GM21360 (cell line): ENCODE results near the gene NMT1.
"Not testable (repeated sequence)": the region's sequence is repeated elsewhere in the genome, so short reads cannot be mapped to it uniquely, and the experiment has no call there.

ENCODE experiments used
- ATAC-seq: cut with Tn5 transposase; IDR thresholded peaks from one replicate; pipeline ENCODE4 v1.9.1; 2021; ENCODE audit warnings: mild to moderate bottlenecking, moderate library complexity; ENCODE audit not compliant: unreplicated experiment

NMT1 gene

DNA sequence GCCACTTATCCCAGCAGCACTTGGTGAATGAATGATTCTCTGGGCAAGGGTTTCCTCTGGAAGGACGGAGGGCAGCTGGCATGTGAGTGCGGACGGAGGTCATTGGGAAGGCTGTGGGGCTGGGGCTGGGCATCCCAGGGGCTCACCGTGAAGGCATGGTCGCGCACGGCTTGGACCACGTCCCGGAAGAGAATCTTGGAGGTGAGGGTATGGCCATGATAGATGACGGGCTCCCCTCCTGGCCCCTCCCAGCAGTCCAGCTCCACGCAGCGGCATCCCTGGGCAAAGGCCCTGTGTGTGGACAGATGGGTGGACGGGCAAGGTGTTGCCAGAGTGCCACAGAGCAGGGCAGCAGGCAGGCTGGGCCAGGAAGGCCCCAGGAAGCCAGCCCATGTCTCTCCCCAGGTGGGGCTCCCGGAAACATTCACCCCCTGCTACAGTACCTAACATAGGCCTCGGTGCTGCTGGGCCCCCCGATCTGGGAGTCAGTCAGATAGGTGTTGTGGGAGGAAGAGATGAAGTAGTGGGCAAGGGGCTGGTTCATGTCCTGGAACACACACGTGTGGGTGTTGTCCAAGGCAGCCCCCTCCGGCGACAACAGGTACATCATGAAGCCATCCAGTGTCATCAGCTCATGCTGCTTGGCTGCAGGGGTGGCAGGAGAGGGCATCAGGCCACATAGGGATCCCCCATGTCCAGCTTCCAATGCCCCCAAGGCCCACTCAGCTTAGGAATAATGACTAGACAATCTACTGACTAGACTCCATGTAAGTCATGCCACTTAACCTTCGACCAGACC lies 56.9 kb downstream of the NMT1 start:
- ATAC-seq = no peak

DNA sequence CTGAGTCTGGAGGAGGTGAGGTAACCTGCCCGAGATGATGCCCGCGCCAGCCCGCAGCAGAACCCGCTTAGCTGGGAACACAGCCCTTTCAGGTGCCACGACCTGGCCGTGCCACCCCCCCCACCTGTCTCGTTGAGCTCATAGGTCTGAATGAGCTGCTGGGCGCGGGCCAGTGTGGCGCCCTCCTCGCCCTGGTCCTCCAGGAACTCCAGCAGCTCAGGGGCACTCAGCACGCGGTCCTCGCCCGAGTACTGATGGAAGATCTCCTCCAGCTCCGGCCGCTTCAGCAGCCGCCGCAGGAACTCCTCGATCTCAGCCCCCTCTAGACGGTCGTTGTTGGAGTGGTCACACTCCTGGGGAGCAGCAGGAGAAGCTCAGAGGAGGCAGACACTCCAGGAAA lies 57.6 kb downstream of the NMT1 start:
- no peak for ATAC-seq

DNA sequence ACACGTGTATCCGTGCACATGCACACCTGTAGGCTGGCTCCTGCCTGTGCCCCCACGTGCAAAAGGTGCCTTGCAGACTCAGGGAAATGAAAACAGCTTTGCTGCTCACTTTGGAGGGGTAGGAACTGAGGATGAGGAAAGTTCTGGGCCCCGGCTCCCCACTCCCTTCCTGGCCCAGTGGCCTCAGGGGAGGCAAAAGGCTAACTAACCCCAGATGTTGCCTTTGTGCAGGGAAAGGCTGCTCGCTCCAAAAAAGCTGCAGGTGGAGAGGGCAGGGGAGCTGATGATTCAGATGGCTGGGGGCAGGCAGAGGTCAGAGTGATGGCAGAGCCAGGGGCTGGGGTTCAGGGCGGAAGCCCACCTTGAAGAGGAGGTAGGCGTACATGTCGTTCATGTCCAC lies 58.8 kb downstream of the NMT1 start:
- ATAC-seq = no peak

DNA sequence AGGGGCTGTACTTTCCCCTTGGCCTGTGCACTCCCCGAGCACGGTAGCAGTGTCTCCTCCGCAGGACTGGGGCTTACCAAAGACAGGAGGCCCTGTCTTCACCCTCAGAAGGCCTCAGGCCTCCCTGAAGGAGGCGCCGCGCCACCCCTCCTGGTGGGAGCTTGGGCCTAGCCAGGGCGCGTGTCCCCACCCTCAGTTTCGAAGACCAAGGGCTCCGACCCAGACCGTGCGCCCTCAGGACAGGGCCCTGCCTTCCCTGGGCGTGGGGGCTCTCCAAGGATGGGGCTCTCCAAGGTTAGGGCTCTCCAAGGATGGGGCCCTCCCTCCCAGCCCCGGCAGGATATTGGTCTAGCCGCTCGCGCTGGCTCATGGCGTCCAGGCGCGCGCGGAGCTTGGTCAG lies 59.4 kb downstream of the NMT1 start:
- no peak for ATAC-seq

DNA sequence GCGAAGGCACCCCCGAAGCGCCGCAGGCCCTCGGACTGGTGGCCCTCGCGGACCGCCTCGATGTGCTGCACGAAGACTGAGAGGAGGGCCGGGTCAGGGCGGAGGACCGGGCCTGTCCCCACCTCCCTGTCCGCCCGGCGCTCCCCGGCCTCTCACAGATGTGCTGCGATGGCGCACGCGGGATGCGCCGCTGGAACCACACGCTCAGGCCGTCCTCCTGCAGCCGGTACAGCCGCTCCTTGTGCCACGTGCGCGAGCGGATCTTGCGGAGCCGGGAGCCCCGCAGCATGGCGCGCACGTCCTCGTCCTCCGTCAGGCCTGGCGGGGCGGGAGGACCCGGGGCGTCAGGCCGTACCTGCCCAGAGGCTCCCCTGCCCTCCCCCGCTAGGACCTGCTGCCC lies 59.9 kb downstream of the NMT1 start:
- ATAC-seq = no peak

DNA sequence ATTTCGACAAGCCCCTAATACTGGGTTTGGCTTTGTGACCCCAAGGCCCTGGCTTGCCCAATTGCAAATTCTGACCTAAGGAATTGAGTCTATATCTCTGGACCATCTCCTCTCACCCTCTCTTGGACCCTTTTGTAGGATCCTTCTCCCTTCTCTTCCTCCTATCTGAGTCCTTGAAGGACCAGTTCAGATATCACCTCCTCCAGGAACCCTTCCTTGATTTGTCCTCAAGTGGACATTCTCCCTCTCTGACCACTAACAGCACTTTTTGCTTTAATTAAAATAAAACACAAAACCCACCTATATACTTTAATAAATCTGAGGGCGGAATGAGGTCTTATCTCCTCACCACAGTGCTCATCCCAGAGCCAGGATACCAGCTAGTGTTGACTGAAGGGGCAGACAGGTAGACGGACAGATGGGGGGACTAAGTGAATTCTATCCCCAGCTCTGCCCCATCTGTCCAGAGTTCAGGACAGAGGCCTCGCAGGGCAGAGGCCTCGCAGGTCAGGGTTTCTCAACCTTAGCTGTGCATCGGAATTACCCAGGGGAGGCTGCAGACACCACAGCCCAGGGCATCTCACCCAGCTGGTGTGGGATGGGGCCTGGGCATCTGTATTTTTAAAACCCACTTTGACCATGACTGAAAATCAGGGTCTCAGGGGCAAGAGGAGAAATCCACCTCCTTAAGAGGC lies 62.1 kb downstream of the NMT1 start:
- no peak for ATAC-seq

DNA sequence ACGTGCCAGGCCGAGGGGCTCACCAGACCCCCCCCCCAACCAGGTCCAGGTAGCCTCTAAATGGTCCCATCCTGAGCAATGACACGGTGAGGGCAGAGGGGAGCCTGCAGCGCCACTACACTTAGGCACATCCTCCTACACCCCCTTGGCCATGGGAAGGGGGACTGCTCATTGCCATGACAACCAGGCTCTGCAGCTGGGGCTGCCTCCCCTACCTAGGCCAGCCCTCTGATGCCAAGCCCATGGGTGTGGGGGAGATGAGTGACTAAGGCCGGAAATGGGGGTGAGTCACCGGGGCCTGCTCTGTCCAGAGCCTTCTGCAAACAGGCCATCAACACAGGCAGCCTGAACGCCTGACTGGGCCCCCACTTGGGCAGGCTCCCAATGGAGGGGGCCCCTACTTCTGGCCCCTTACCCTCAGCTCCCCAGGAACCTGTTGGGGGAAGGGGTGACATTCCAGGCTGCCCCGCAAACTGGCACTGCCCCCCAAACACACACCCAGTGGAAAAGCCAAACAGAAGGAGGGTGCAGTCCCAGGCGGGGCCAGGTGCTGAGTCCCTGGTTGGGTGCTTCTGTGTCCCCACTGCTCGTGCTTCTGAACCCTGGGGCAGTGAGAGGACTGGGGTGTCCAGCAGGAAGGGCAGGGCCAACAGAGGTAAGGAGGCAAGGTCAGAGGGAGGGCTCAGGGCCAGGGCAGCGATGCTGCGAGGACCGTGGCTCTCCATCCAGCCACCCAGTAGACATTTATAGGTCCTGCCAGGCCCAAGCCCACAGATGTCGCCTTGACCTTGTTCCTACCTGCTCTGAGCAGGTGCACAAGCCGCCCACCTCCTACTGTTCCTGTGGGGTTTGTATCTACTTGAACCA lies 63.0 kb downstream of the NMT1 start:
- no peak for ATAC-seq

DNA sequence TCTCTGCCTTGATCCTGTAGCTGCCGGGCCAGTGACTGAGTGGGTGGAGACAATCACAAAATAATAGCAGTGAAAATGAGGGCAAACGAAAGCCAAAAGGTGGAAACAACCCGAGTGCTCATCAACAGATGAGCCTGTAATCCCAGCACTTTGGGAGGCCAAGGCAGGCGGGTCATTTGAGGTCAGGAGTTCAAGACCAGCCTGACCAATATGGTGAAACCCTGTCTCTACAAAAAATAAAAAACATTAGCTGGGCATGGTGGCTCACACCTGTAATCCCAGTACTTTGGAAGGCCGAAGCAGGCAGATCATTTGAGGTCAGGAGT lies 63.6 kb downstream of the NMT1 start:
- not testable (repeated sequence) for ATAC-seq

DNA sequence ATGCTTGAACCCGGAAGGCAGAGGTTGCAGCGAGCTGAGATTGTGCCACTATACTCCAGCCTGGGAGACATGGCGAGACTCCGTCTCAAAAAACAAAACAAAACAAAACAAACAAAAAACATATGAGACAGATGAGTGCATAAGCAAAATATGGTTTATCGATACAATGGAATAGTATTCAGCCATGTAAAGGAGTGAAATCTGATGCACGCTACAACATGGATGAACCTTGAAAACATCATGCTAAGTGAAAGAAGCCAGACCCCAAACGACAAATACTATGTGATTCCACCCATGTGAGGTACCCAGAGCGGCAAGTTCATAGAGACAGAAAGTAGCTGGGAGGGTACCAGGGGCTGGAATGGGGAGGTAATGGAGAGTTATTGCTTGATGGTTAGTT lies 64.4 kb downstream of the NMT1 start:
- ATAC-seq = no peak

DNA sequence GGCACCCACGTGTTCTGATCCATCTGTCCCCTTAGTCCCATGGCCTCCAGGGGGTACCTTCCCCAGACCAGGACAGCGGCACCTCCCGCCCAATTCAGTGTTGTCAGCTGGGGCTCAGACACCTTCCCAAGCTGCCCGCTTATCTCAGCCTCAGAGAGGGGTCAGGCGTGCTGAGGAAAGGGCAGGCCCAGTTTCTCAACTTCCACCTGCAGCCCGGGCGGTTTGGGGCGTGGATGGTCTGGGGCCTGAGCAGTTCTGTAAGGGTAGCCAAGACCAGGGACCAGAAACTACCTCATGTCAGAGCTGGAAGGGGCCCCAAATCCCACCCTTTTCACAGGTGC lies 66.1 kb downstream of the NMT1 start:
- no peak for ATAC-seq

DNA sequence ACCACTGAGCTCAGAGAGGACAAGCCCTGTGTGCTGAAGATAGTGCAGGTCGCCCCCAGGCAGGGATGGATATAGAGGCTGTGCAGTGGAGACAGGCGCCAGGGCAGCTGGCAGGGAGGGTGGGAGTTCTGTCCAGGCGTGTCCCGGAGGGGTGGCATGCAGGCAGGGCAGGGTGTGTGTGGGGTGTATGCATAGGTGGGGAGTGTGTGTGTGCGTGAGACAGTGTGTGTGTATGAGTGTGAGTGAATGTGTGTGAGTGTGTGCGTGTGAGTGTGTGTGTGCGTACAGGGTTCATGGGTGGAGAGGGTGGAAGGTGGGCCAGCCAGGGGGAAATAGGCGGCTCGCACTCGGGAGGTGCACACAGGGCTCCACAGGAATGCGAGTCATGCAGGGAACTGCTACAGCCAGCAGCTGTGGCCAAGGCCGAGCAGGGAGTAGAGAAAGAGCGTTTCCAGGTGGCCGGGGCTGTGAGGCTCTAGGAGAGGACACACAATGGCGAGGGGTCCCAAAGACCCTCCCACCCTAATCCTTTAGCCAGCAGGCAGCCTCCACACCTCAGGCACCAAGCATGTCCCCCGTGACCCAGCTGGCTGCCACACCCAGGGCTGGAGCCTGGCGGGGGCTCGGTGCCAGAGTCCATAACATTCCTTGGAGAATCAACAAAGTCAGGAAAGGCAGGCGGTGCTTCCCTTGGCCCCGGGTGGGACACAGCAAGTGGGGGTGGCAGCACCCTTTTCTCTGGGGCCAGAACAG lies 66.6 kb downstream of the NMT1 start:
- ATAC-seq = no peak

DNA sequence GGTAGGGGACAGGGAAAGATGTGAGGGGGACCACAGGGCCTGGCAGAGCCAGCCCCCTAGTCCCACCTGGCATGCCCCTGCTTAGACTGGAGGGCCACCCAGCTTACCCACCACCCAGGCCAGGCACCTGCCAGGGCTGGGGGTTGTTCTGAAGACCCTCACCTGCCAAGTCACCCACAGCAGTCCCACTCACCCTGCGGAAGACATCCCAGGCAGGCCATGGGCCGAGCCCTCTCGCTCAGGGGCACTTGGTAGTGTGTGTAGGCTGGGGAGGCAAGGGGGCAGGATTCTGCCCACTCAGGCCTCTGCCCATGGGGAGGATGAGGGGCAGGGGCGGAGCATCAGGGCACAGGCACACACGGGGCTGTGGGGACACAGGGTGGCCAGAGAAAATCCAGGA lies 67.2 kb downstream of the NMT1 start:
- ATAC-seq = no peak

DNA sequence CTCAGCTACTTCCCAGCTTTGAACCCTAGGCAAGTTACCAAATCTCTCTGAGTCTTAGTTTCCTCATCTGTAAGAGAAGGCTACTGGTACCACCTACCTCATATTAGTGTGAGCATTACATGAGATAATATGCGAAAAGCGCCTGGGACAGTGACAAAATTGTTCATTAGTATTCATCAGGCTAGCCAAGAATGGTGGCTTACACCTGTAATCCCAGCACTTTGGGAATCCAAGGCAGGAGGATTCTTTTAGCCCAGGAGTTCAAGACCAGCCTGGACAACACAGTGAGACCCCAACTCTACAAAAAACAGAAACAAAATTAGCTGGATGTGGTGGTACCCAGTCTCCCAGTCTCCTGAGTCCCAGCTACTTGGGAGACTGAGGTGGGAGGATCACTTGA lies 67.9 kb downstream of the NMT1 start:
- no peak for ATAC-seq

DNA sequence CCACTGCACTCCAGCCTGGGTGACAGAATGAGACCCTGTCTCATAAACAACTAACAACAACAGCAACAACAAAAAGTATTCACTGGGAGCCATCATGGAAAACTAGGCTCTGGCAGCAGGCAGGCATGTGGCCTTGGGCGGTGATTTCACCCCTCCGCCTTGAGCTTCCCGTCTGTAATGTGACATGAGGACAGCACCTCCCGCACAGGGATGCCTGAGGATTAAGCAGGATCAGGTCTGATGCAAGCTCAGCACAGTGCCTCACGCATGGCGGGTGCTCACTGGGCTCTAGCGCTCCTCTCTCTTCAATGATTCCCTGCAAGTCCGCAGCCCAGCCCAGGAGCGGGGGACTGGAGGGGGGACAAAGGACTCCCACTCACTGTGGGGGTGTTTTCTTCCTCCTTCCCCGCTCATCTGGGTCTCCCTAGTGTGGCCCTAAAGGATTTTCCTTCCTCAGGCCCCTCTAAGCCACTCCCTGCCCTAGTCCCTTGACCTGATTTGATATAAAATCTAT lies 68.4 kb downstream of the NMT1 start:
- ATAC-seq = no peak

DNA sequence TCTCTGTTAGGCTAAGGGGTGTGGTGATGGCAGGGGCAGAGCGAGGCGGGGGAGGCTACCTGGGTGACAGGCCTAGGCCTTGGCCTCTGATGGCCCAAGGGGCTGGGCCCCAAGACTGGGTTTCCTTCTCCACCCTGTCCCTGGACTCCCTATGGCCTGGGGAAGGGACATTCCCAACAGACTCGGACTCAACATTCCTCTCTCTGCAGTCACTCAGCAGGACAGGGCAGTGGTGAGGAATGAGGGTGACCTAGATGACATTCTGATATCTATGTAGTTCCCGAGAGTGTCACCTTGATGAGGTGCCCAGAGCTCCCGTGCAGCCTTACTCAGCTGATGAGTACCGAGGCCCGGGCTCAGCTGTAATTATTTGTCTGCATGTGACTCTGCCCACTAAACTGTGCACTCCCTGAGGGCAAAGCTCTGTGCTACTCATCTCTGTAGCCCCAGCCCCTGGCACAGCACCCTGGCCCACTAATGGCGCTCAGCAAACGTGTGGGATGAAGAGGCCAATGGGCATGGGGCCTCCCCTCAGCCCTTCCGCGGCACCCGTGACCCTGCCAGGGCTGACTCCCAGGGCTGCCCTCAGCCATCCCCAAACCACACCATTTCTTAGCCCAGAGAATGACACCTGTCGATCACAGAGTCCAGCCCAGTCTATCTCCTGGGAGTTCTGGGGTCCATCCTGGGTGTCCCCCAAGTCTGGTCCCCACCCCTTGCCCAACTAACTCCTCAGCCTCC lies 69.0 kb downstream of the NMT1 start:
- no peak for ATAC-seq

DNA sequence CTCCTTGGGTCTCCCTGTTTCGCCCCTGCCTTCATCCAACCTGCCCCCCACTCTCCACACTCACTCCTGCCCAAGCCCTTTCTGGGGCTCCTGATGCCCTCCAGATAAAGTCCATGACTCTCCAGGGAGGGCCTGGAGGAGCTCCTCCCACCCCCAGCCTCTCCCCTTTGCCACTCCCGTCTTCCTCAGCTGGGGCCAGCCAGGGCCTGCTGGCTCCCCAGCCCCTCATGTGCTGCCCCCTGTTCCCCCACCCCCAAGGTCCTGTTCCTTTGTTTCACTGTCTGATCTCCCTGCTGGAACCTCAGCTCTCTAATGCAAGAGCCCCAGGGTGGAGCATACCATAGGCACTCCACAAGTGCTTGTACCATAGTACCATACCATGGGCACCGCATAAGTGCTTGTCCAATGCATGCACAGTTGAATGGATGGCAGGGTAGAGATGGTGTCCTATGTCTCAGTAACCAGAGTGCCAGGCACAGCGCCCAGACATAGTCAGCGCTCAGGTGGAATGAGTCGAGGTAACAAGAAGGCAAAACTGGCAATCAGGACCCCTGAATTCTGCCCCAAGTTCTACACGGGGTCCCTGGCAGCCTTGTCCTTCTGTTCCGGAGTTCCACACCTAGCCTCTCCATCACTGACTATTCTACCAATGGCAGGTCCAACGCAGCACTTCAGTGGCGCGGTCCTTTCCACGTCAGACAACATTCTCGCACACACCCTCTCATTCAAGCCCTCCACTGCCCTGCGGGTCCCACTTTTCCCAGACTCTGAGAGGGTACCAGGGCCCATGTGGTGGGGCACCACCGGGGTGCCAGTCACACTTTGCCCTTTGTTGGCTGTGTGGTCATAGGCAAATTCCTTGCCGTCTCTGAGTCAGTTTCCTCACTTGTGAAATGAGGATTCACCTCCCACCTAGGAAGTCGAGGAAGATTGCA lies 69.8 kb downstream of the NMT1 start:
- no peak for ATAC-seq

DNA sequence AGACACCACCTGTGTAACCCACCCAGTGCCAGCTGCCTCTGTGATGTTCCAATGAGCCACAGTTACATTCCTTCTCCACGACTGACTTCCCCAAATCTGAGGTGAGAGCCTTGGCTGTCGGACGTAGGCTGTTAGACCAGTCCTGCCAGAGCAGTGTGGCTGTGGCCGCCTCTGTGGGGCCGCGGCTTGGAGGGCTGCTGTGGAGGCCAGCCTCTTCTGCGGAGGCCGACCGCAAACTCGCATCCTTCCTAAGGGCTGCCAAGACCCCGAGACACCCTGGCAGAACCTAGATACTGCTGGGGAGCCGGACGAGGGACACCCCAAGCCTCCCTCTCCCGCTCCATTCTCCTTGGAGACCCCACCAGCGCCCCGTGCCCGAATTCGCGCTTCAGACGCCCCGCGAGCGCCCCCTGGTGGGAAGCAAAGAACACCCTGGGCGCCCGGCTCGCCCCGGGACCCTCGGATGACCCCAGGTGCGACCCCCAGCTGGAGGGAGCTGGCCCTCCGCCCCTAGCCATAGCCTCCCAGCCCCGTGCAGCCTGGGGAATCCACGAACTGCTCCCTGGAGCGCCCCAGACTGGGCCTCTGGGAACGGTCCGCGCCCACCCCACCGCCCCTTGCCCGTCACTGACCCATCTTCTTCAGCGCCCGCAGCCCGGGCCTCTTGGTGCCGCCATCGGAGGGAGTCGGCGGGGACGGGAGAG lies 70.7 kb downstream of the NMT1 start:
- no peak for ATAC-seq

DNA sequence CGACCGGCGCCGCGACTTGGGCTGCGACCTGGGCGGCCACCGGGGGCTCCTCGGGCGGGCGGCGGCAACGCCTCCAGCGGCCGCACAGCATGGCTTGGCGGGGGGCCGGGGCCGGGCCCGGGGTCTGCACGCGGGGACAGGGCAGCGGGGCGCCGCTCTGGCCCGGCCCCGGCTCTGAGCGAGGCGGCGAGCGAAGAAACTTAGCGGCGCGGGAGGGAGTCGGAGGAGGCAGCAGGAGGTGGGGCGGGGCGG lies 71.1 kb downstream of the NMT1 start, which contains the start of gene PLCD3:
Gene PLCD3, minus strand, starts transcription at position 196 of the 252 bp plus-strand sequence. Its CDS starts 105 bp downstream, at position 91.
- ATAC-seq = no peak
